SKM-1 treated with dmso at 0.1 percent for 144 hours (cell line): ENCODE measurements around the gene NPAS2.

Source experiments
- DNase-seq: peaks from one replicate; lab custom pipeline; 2025; ENCODE audit not compliant: unreplicated experiment; lab: John Stamatoyannopoulos, UW

The NPAS2 gene

GRCh38 chr2:101037161-101037755 is 217.3 kb downstream of the NPAS2 start:
- no peak for DNase-seq

DNA sequence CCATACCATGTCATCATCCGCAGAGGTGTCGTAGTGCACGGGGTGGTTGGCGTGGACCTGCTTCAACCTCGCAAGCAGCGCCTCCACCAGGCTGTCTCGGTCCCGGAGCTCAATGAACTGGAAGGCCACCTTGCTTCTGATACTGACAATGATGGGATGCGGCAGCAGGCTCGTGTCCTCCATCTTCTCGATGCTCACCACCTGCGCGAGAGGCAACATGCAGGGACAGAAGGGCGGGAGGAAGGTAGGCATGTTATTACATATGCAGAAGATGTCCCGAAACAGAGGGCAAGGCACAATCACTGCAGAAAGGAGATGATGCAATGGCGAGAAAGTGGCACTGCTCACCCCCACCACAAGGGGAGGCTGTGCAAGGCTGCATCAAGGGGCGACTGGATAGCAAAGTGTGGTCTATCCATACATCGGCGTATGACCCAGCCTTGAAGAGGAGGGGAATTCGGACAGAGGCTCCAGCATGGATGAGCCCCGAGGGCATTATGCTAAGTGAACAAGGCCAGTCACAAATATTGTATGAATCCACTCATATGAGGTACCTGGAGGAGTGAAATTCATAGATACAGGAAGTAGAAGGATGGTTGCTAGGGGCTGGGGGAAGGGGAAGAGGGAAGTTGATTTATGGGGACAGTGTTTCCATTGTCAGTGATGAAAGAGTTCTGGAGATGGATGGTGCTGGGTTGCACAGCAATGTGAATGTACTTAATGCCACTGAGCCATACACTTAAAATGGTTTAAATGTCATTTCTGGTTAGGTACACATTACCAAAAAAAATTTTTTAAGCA is 218.7 kb downstream of the NPAS2 start:
- peak; percentile 86 for DNase-seq

GRCh38 chr2:101040072-101040471 is 220.1 kb downstream of the NPAS2 start:
- no peak for DNase-seq

- peak; percentile 15 for DNase-seq
Measured at GRCh38 chr2:101040761-101041160, 220.8 kb downstream of the NPAS2 start.

DNA sequence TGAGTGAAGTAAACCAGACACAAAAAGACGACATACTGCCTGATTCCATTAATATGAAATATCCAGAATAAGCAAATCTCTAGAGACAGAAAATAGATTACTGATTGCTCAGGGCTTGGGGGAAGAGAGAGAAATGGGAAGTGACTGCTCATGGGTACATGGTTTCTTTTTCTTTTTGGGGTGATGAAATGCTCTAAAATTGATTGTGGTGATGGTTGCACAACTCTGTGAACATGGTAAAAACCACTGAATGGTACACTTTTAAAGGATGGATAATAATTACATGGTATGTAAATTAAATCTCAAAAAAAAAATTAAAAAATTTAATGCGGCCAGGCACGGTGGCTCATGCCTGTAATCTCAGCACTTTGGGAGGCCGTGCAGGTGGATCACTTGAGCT is 221.5 kb downstream of the NPAS2 start:
- peak; percentile 84 for DNase-seq

- no peak for DNase-seq
Measured at GRCh38 chr2:101045330-101045729, 225.4 kb downstream of the NPAS2 start.
